ENCODE results near the gene ABHD16A.
"Not testable (repeated sequence)": the region's sequence is repeated elsewhere in the genome, so short reads cannot be mapped to it uniquely, and the experiment has no call there.

ABHD16A gene

GRCh38 chr6:31717499-31718222 lies 14.5 kb upstream of the ABHD16A start:
- H3K36me3 ChIP-seq (ENCODE audit: control insufficient read depth, insufficient read depth, low read length) = no peaks in the 10 kb centered on the region
- H3K9ac ChIP-seq (ENCODE audit: low read length) = no peak overlapping the region
- H3K4me1 ChIP-seq (ENCODE audit: control insufficient read depth, insufficient read depth, low read length) = no peaks in the 10 kb centered on the region
- no peak overlapping the region for H3K27ac ChIP-seq (ENCODE audit: low read depth, low read length)
- H3K27me3 ChIP-seq (ENCODE audit: control insufficient read depth, insufficient read depth, low read length) = no peaks in the 10 kb centered on the region
- H3K4me3 ChIP-seq (ENCODE audit: low read length) = no peak overlapping the region

DNA sequence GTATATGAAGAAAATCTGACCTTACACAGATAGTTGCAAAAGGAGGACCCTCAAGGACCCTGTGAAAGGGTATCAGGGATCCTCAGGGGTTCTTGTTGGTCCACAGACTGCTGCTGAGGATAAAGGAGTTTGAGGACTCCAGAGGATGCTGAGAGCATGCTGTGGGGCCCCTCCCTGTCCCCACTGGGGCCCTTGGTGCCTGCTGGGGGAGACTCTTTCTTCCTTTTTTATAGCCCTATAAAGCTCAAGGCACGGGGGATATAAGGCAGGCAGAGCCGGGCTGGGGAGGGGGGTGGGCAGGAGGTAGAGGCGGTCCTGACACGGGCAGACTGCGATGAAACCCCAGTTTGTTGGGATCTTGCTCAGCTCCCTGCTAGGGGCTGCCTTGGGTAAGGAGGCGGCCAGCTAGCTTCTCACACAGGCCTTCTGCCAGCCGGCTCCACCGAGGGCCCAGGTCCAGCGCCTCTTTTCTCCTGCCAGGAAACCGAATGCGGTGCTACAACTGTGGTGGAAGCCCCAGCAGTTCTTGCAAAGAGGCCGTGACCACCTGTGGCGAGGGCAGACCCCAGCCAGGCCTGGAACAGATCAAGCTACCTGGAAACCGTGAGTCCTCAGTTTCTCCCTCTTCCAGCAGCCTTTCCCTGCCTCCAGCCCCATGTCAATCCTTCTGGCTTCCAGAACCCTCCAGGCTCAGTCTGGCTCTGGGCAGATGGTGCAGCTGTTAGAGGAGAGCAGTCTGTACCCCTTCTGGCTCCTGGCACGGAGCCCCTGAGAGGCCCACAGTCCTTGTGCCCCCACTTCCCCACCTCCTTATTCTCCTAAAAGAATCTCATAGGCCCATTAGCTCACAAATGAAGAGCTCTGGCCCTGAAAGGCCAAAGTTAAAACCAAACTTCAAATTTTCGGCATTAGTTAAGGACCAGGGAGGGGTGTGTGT lies 12.2 kb upstream of the ABHD16A start, which contains the start of gene LY6G6D:
LY6G6D (plus strand) TSS at position 327 of the 937 bp plus-strand sequence; CDS start at position 335, 8 bp downstream.
- Histone ChIP-seq H3K27me3 (ENCODE audit: control insufficient read depth, insufficient read depth, low read length) (no peaks in the 10 kb centered on the region), H3K4me3 (ENCODE audit: low read length) (no peak within 1 kb of the TSS), H3K9ac (ENCODE audit: low read length) (no peak within 1 kb of the TSS), H3K36me3 (ENCODE audit: control insufficient read depth, insufficient read depth, low read length) (no peaks in the 10 kb centered on the region), H3K27ac (ENCODE audit: low read depth, low read length) (peak within 1 kb of the TSS; percentile 75), H3K4me1 (ENCODE audit: control insufficient read depth, insufficient read depth, low read length) (no peaks in the 10 kb centered on the region)

GRCh38 chr6:31713991-31714684 lies 11.0 kb upstream of the ABHD16A start:
- Histone ChIP-seq H3K27me3 (ENCODE audit: control insufficient read depth, insufficient read depth, low read length) (no peaks in the 10 kb centered on the region), H3K4me1 (ENCODE audit: control insufficient read depth, insufficient read depth, low read length) (no peaks in the 10 kb centered on the region), H3K36me3 (ENCODE audit: control insufficient read depth, insufficient read depth, low read length) (no peaks in the 10 kb centered on the region), H3K4me3 (ENCODE audit: low read length) (no peak overlapping the region), H3K9ac (ENCODE audit: low read length) (no peak overlapping the region), H3K27ac (ENCODE audit: low read depth, low read length) (no peak overlapping the region)

GRCh38 chr6:31713465-31713864 lies 10.3 kb upstream of the ABHD16A start:
- H3K36me3 ChIP-seq (ENCODE audit: control insufficient read depth, insufficient read depth, low read length) = no peaks in the 10 kb centered on the region
- H3K9ac ChIP-seq (ENCODE audit: low read length) = no peak overlapping the region
- H3K4me3 ChIP-seq (ENCODE audit: low read length) = no peak overlapping the region
- no peaks in the 10 kb centered on the region for H3K27me3 ChIP-seq (ENCODE audit: control insufficient read depth, insufficient read depth, low read length)
- H3K4me1 ChIP-seq (ENCODE audit: control insufficient read depth, insufficient read depth, low read length) = no peaks in the 10 kb centered on the region
- H3K27ac ChIP-seq (ENCODE audit: low read depth, low read length) = no peak overlapping the region

DNA sequence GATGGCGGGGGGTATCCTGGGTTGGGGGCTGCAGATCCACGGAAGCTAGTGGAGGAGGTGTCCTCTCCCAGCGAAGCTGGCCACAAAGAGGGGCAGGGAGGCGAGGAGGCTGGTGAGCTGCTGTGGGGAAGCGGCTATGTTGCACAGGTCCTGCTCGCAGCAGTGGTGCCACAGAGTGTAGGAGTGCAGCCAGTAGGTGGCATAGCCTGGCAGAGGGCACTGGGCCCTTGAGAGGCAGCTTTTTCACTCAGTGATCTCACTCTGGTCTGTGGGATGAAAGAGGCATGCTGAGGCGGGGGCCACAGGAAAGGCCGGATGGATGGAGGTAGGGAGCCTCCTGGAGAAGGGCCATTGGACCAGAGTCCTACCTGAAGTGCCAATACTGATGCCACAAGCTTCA lies 9.2 kb upstream of the ABHD16A start:
- H3K27ac ChIP-seq (ENCODE audit: low read depth, low read length) = no peak overlapping the region
- no peaks in the 10 kb centered on the region for H3K27me3 ChIP-seq (ENCODE audit: control insufficient read depth, insufficient read depth, low read length)
- H3K36me3 ChIP-seq (ENCODE audit: control insufficient read depth, insufficient read depth, low read length) = no peaks in the 10 kb centered on the region
- H3K4me1 ChIP-seq (ENCODE audit: control insufficient read depth, insufficient read depth, low read length) = no peaks in the 10 kb centered on the region
- no peak overlapping the region for H3K4me3 ChIP-seq (ENCODE audit: low read length)
- H3K9ac ChIP-seq (ENCODE audit: low read length) = no peak overlapping the region

GRCh38 chr6:31711233-31711632 lies 8.1 kb upstream of the ABHD16A start:
- Histone ChIP-seq H3K27me3 (ENCODE audit: control insufficient read depth, insufficient read depth, low read length) (no peaks in the 10 kb centered on the region), H3K4me3 (ENCODE audit: low read length) (no peak overlapping the region), H3K9ac (ENCODE audit: low read length) (no peak overlapping the region), H3K36me3 (ENCODE audit: control insufficient read depth, insufficient read depth, low read length) (no peaks in the 10 kb centered on the region), H3K27ac (ENCODE audit: low read depth, low read length) (no peak overlapping the region), H3K4me1 (ENCODE audit: control insufficient read depth, insufficient read depth, low read length) (no peaks in the 10 kb centered on the region)

DNA sequence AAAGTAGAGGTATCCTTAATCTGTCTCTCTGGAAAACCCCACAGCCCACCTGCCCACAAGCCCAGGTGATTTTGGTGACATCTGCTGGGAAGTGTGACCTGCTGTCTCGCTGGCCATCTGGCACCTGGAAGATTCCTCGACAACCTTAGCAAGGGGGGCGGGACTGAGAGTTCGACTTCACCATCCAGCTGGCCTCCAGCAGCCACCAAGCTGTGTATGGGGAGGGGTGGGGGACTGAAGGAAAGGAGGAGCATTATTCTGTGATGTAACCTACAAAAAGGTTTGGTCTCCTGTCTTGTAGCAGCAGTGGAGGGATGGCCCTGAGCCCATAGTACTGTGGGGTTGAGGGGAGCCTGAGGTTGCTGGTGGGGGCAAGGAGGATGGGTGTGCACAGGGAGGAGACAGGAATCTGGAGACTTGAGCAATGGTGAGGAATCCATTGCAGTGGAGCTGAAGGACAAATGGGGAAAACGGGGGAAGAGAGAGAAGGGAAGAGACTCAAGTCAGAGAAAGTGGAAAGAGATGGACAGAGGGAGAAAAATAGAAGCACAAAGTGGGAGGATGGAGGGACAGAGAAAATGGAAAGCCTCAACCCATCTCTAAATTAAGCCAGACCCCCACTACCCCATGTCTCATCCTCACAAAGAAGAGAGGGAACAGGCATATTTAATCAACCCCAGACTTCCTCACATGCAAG lies 7.5 kb upstream of the ABHD16A start:
- Histone ChIP-seq H3K36me3 (ENCODE audit: control insufficient read depth, insufficient read depth, low read length) (no peaks in the 10 kb centered on the region), H3K9ac (ENCODE audit: low read length) (no peak overlapping the region), H3K27me3 (ENCODE audit: control insufficient read depth, insufficient read depth, low read length) (no peaks in the 10 kb centered on the region), H3K4me3 (ENCODE audit: low read length) (no peak overlapping the region), H3K4me1 (ENCODE audit: control insufficient read depth, insufficient read depth, low read length) (no peaks in the 10 kb centered on the region), H3K27ac (ENCODE audit: low read depth, low read length) (no peak overlapping the region)

- not testable (repeated sequence) for H3K4me3 ChIP-seq (ENCODE audit: low read length); H3K4me1 ChIP-seq (ENCODE audit: control insufficient read depth, insufficient read depth, low read length); H3K36me3 ChIP-seq (ENCODE audit: control insufficient read depth, insufficient read depth, low read length); H3K27me3 ChIP-seq (ENCODE audit: control insufficient read depth, insufficient read depth, low read length); H3K27ac ChIP-seq (ENCODE audit: low read depth, low read length); H3K9ac ChIP-seq (ENCODE audit: low read length)
Measured at GRCh38 chr6:31709157-31709556, 6.0 kb upstream of the ABHD16A start.

GRCh38 chr6:31708224-31708623 lies 5.1 kb upstream of the ABHD16A start:
- Histone ChIP-seq H3K4me3 (ENCODE audit: low read length) (no peak overlapping the region), H3K9ac (ENCODE audit: low read length) (no peak overlapping the region), H3K27me3 (ENCODE audit: control insufficient read depth, insufficient read depth, low read length) (no peaks in the 10 kb centered on the region), H3K36me3 (ENCODE audit: control insufficient read depth, insufficient read depth, low read length) (no peaks in the 10 kb centered on the region), H3K4me1 (ENCODE audit: control insufficient read depth, insufficient read depth, low read length) (no peaks in the 10 kb centered on the region), H3K27ac (ENCODE audit: low read depth, low read length) (no peak overlapping the region)

- Histone ChIP-seq H3K4me1 (ENCODE audit: control insufficient read depth, insufficient read depth, low read length) (no peaks in the 10 kb centered on the region), H3K27me3 (ENCODE audit: control insufficient read depth, insufficient read depth, low read length) (no peaks in the 10 kb centered on the region), H3K9ac (ENCODE audit: low read length) (no peak overlapping the region), H3K4me3 (ENCODE audit: low read length) (no peak overlapping the region), H3K27ac (ENCODE audit: low read depth, low read length) (no peak overlapping the region), H3K36me3 (ENCODE audit: control insufficient read depth, insufficient read depth, low read length) (no peaks in the 10 kb centered on the region)
Measured at GRCh38 chr6:31707701-31708100, 4.6 kb upstream of the ABHD16A start.

- H3K4me3 ChIP-seq (ENCODE audit: low read length) = no peak within 1 kb of the TSS
- no peaks in the 10 kb centered on the region for H3K36me3 ChIP-seq (ENCODE audit: control insufficient read depth, insufficient read depth, low read length)
- peaks cover 7% of the 10 kb centered on the region for H3K4me1 ChIP-seq (ENCODE audit: control insufficient read depth, insufficient read depth, low read length)
- no peaks in the 10 kb centered on the region for H3K27me3 ChIP-seq (ENCODE audit: control insufficient read depth, insufficient read depth, low read length)
- no peak within 1 kb of the TSS for H3K27ac ChIP-seq (ENCODE audit: low read depth, low read length)
- no peak within 1 kb of the TSS for H3K9ac ChIP-seq (ENCODE audit: low read length)
Measured at GRCh38 chr6:31706599-31706998, 3.5 kb upstream of the ABHD16A start, which contains the start of gene LY6G6F. TSS of gene LY6G6F (plus strand) at chr6:31706866. CDS start at chr6:31706907, 41 bp downstream.

GRCh38 chr6:31705931-31706330 lies 2.8 kb upstream of the ABHD16A start:
- no peak overlapping the region for H3K4me3 ChIP-seq (ENCODE audit: low read length)
- H3K36me3 ChIP-seq (ENCODE audit: control insufficient read depth, insufficient read depth, low read length) = peaks cover under 1% of the 10 kb centered on the region
- H3K9ac ChIP-seq (ENCODE audit: low read length) = no peak overlapping the region
- H3K27me3 ChIP-seq (ENCODE audit: control insufficient read depth, insufficient read depth, low read length) = no peaks in the 10 kb centered on the region
- H3K27ac ChIP-seq (ENCODE audit: low read depth, low read length) = no peak overlapping the region
- H3K4me1 ChIP-seq (ENCODE audit: control insufficient read depth, insufficient read depth, low read length) = peaks cover 9% of the 10 kb centered on the region
